HEK293 (cell line): ENCODE results near the gene FOXN3.

Source experiments
- CTCF ChIP-seq: fragments of 450-650 bp; formaldehyde crosslinking; IDR thresholded peaks from 2 replicates; pipeline ENCODE4 v1.5.1; 2016; ENCODE audit warnings: missing biosample characterization, missing genetic modification characterization
- REST ChIP-seq: fragments of 450-650 bp; formaldehyde crosslinking; IDR thresholded peaks from 2 replicates; pipeline ENCODE4 v1.5.1; 2016; ENCODE audit warnings: missing biosample characterization, missing genetic modification characterization
- YY2 ChIP-seq: fragments of 450-650 bp; formaldehyde crosslinking; IDR thresholded peaks from 2 replicates; pipeline ENCODE4 v1.5.1; 2016; ENCODE audit warnings: missing biosample characterization, missing genetic modification characterization
- ZBTB6 ChIP-seq: fragments of 450-650 bp; formaldehyde crosslinking; IDR thresholded peaks from 2 replicates; pipeline ENCODE4 v1.5.1; 2017; ENCODE audit warnings: missing biosample characterization, missing genetic modification characterization
- ZFP41 ChIP-seq: fragments of 450-650 bp; formaldehyde crosslinking; IDR thresholded peaks from 2 replicates; pipeline ENCODE4 v1.5.1; 2016; ENCODE audit warnings: missing biosample characterization, missing genetic modification characterization, borderline replicate concordance
- ZNF184 ChIP-seq: fragments of 450-650 bp; IDR thresholded peaks from 2 replicates; pipeline ENCODE4 v1.5.1; 2018; ENCODE audit warnings: missing biosample characterization, mild to moderate bottlenecking, missing genetic modification characterization
- ZNF292 ChIP-seq: fragments of 450-650 bp; formaldehyde crosslinking; IDR thresholded peaks from 2 replicates; pipeline ENCODE4 v1.5.1; 2016; ENCODE audit warnings: low read depth, missing biosample characterization, missing genetic modification characterization, borderline replicate concordance
- ZNF585B ChIP-seq: fragments of 450-650 bp; formaldehyde crosslinking; IDR thresholded peaks from 2 replicates; pipeline ENCODE4 v1.5.1; 2016; ENCODE audit warnings: missing biosample characterization, missing genetic modification characterization
- ZNF704 ChIP-seq: fragments of 450-650 bp; formaldehyde crosslinking; IDR thresholded peaks from 2 replicates; pipeline ENCODE4 v1.5.1; 2016; ENCODE audit warnings: missing biosample characterization, missing genetic modification characterization

- TF ChIP-seq CTCF (tag by site-specific recombination), result no peak
- TF ChIP-seq ZNF292 (tag by site-specific recombination), result no peak
- TF ChIP-seq ZNF184 (tag by site-specific recombination), result no peak
- TF ChIP-seq ZFP41 (tag by site-specific recombination), result no peak
- TF ChIP-seq ZBTB6 (tag by site-specific recombination), result no peak
- no peak for TF ChIP-seq ZNF585B
- TF ChIP-seq REST (tag by site-specific recombination), result no peak
- TF ChIP-seq YY2 (tag by site-specific recombination), result no peak
- no peak for TF ChIP-seq ZNF704 (tag by site-specific recombination)
Observed at GRCh38 chr14:89382901-89383845, 33.9 kb downstream of the FOXN3 start.
